HG02678 (cell line): Measurements from ENCODE around the gene CAMSAP1.

Source experiments
- ATAC-seq: cut with Tn5 transposase; IDR thresholded peaks from one replicate; pipeline ENCODE4 v1.9.1; 2021; ENCODE audit warnings: mild to moderate bottlenecking, moderate library complexity; ENCODE audit not compliant: unreplicated experiment

The CAMSAP1 gene

DNA sequence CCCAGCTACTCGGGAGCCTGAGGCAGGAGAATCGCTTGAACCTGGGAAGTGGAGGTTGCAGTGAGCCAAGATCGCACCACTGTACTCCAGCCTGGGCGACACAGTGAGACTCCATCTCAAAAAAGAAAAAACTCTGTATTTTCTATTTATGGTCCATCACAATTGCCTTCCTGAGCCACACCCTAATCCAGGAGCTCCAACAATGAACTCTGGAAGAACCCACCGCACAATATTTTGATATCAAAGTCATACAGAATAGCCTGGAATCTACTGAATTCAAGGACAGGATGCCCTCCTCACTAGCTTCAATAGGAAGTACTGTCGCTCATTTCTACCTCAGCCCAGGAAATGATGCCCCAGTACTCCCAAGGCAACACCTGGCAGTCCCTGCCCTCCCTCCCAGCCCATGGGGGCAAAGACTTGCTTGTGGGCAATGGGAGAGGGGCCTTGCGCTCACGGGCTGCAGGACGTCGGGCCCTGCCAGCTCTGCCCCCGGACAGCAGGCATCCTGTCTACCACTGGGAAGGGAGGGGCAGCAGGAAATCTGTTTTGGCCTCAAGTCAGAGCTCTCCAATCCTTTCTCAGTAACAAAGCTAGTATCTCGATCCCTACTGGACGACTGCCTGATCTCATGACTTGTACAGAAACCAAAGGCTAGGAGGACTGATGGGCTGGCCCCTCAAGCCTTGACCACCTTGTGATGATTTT lies 34.1 kb upstream of the CAMSAP1 start:
- ATAC-seq, result no peak

GRCh38 chr9:135939351-135940265 lies 32.3 kb upstream of the CAMSAP1 start:
- no peak for ATAC-seq

- no peak for ATAC-seq
Measured at GRCh38 chr9:135937521-135938489, 30.5 kb upstream of the CAMSAP1 start.

DNA sequence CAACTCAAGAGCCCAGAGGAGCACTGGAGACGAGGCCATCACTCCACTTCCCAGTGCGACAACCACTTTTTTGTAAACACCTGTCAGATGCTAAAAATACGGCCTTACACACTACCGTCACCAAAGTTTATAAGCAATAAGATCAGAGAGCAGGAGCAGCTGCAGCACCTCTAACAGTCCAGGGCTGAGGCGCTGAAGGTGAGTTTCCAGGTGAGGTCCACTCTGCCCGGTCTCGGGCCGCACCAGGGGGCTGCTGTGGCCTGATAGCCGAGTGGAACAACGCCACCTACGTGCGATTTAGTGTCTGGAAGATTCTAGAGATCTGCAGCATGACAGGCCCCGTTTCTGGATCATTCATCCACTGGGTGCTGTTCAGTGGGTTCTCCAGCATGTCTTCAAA lies 25.8 kb upstream of the CAMSAP1 start:
- no peak for ATAC-seq

DNA sequence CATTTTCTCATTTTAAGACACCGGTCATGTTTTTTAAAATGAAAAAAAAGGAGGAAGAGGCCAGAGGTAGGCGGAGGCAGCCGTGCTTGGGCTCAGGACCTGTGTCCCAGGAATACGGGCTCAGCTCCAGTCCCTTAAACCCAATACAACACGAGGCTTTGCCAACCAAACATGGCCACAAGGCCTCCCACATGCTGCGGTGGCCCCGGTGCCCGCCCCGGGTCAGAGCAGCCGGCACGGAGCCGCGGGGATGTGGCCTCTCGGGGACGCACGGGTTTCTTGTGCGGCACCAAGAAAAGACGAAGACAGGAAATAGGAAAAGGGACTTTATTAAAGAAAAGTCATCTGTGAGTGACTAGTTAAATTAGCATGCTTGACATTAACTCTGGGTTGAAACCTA lies 25.3 kb upstream of the CAMSAP1 start:
- no peak for ATAC-seq

GRCh38 chr9:135931349-135931820 lies 24.0 kb upstream of the CAMSAP1 start:
- ATAC-seq, result no peak

DNA sequence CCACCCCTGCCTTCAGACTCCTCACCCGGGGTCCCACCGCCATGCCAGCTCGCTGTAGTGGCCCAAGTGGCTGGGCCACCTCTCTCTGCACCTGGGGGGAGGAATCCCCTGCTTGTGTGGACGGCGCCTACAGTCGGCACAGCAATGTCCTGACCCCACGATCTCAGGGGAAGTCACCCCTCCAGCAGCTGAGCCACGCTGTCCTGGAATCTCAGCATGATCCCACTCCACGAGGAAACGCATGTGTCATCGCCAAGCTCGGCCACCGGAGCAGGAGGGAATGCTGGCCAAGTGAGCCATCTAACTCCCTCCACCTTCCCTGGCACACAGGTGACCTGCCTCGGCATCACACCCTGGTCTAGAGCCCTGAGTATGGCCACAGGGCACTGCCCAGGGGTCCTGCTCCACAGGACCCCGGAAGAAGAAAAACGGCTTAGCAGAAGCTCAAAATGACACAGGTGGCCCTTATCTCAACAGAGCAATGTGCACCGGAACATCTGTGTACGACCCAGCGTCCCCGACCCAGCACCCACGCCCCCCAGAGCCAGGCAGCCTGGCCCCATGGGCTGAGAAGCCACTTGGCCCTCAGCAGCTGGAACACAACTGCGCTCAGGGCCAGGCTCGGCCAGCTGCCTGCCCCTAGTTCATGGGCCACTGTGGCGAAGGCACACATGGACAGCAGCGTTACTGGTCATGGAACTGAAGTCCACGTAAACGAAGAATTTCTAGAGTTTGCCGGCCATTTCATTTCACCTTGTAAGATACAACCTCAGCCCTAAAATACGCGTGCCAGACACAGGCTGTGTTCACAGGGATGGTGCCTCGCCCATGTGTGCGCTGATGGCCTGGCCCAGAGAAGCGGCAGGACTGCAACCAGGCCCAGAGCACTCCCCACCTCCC lies 23.4 kb upstream of the CAMSAP1 start:
- no peak for ATAC-seq

DNA sequence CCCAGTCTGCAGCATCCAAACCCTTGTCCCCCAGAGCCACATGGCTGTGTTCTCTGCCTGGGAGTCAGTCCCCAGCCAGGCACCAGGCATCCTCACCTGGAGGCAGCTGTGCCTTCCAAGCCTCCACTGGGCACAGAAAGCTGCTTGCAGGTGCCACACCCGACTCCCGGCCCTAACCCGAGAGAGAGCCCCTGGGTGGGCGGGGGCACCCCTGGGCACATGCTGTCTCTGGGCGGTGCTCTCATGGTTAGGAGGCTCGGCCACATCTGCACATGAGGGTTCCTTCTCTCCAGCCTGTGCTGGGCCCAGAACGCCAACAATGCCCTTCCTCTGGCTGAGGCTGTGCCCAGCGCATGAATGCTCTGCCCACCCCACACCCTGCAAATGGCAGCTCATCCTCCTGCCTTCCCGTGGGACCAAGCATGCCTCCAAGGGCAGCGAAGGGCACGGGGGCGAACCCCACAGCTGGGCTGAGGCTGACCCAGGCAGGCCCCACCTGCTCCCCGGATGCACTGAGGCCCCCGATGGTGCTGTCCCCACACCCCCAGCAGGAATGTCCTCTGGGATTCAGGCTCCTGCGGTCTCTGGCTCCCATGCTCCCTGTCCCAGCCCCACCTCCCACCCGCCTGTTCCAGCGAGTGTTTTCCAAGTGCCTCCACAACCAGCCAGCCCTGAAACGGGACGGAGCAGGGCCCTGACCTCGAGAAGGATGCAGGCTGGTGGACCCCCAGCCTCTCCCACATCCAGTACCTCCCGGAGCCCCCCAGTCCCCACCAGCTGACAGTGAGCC lies 22.5 kb upstream of the CAMSAP1 start:
- ATAC-seq, result no peak

GRCh38 chr9:135928731-135929655 lies 21.6 kb upstream of the CAMSAP1 start:
- ATAC-seq, result no peak

GRCh38 chr9:135928074-135928730 lies 20.9 kb upstream of the CAMSAP1 start:
- no peak for ATAC-seq

DNA sequence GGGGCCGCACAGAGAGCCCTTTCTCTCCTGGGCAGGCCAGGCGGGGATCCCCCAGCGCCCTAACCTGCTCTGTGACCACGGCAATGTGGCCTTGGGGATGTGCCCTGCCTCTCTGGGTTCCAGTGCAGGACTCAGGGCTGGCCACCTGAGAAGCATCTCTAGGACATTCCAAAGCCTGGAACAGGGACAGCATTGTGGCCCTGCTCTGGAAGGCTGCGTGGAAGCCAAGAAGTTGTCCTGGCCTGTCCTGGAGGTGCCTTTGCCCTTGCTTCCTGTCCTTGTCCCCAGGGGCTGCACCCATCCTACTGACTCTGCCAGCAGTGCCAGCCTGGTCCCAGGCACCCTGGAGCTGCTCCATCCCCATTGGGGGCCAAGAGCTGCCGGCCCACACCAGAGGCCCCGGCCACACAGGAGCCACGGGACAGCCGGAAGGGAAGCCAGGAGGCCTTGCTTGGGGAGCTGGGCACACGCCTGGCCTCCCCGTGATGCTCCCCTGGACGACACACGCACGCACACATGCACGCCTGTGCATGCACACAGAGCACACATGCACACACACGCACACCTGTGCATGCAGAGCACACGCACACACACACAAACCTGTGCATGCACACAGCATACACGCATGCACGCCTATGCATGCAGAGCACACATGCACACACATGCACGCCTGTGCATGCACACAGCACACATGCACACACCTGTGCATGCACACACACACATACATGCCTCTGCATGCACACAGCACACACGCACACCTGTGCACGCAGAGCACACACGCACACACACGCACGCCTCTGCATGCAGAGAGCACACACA lies 20.1 kb upstream of the CAMSAP1 start:
- ATAC-seq, result no peak

GRCh38 chr9:135926402-135927194 lies 19.3 kb upstream of the CAMSAP1 start:
- no peak for ATAC-seq

- no peak for ATAC-seq
Measured at GRCh38 chr9:135925496-135926133, 18.3 kb upstream of the CAMSAP1 start.

DNA sequence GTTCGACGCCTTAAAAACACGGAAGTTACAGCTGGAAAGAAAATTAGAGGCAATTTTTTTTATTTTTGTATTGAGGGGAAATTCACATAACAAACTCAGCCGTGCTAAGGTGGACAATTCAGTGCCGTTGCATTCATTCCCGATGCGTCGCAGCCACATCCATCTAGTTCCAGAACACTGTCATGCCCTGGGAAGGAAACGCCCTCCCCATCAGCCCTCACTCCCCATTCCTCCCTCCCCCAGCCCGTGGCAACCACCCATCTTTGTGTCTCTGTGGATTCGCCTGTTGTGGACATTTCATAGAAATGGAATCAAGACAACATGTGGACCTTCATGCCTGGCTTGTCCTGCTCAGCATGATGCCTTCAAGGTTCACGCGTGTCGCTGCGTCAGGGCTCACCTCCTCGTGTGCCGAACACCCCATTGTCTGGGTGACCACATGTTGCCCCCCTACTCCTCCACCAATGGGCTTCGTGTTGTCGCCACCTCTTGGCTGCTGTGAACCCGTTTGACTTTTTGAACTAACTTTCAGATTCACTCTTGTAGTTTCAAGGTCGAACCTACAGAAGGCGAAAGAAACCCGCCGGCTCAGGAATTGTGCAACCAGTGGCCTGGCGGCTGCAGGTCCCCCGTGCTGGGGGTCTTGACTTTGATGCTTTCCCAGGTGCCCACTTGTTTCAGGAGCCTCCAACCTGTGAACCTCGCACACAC lies 17.4 kb upstream of the CAMSAP1 start:
- no peak for ATAC-seq

GRCh38 chr9:135923508-135923907 lies 16.2 kb upstream of the CAMSAP1 start:
- no peak for ATAC-seq
